Measurements from ENCODE around the gene EFR3B.

Gene EFR3B

GRCh38 chr2:25188405-25188804 is 146.5 kb downstream of the EFR3B start:
- H3F3A ChIP-seq (ENCODE audit: control insufficient read depth, insufficient read depth) = no peaks in the 10 kb centered on the region

GRCh38 chr2:25190536-25190935 is 148.7 kb downstream of the EFR3B start:
- H3K4me1 ChIP-seq (ENCODE audit: control insufficient read depth, low read length) = peaks cover 13% of the 10 kb centered on the region
- H3K9me2 ChIP-seq (replicated peaks; ENCODE audit: control insufficient read depth, low read length) = no peaks in the 10 kb centered on the region
- H3F3A ChIP-seq (ENCODE audit: control insufficient read depth, insufficient read depth) = no peaks in the 10 kb centered on the region
- H3K27me3 ChIP-seq (ENCODE audit: control insufficient read depth, low read length) = peaks cover 6% of the 10 kb centered on the region
- H3K36me3 ChIP-seq (ENCODE audit: control insufficient read depth, low read length) = no peaks in the 10 kb centered on the region
- H4K20me1 ChIP-seq (ENCODE audit: control insufficient read depth, insufficient read depth, low read depth, low read length) = no peaks in the 10 kb centered on the region
- no peak overlapping the region for H3K4me3 ChIP-seq (ENCODE audit: low read length)
- TF ChIP-seq CTCF (IDR thresholded peaks at IDR 0.05; ENCODE audit: low read depth, low read length, poor library complexity, severe bottlenecking) (no peak), EZH2phosphoT487 (IDR thresholded peaks at IDR 0.05; ENCODE audit: borderline replicate concordance, low read length) (no peak)
- H3K79me2 ChIP-seq (ENCODE audit: control insufficient read depth, low read length) = no peaks in the 10 kb centered on the region
- no peak overlapping the region for H3K4me2 ChIP-seq (ENCODE audit: low read length)
- no peaks in the 10 kb centered on the region for H3K9me3 ChIP-seq (ENCODE audit: control insufficient read depth, insufficient read depth, low read length)
- H3K27ac ChIP-seq (ENCODE audit: low read depth, low read length) = no peak overlapping the region

More at GRCh38 chr2:25188405-25188804, 146.5 kb downstream of the EFR3B start:
- H3K4me1 ChIP-seq (ENCODE audit: control insufficient read depth, low read length) = peaks cover 13% of the 10 kb centered on the region
- H3K9me3 ChIP-seq (ENCODE audit: control insufficient read depth, insufficient read depth, low read length) = no peaks in the 10 kb centered on the region
- TF ChIP-seq EZH2phosphoT487 (IDR thresholded peaks at IDR 0.05; ENCODE audit: borderline replicate concordance, low read length) (no peak), CTCF (IDR thresholded peaks at IDR 0.05; ENCODE audit: low read depth, low read length, poor library complexity, severe bottlenecking) (no peak)
- no peaks in the 10 kb centered on the region for H3K9me2 ChIP-seq (replicated peaks; ENCODE audit: control insufficient read depth, low read length)
- no peaks in the 10 kb centered on the region for H4K20me1 ChIP-seq (ENCODE audit: control insufficient read depth, insufficient read depth, low read depth, low read length)
- no peaks in the 10 kb centered on the region for H3K36me3 ChIP-seq (ENCODE audit: control insufficient read depth, low read length)
- H3K4me3 ChIP-seq (ENCODE audit: low read length) = no peak overlapping the region
- peaks cover 10% of the 10 kb centered on the region for H3K27me3 ChIP-seq (ENCODE audit: control insufficient read depth, low read length)
- no peak overlapping the region for H3K4me2 ChIP-seq (ENCODE audit: low read length)
- no peak overlapping the region for H3K27ac ChIP-seq (ENCODE audit: low read depth, low read length)
- H3K79me2 ChIP-seq (ENCODE audit: control insufficient read depth, low read length) = no peaks in the 10 kb centered on the region

GRCh38 chr2:25194576-25195122 is 152.8 kb downstream of the EFR3B start:
- Histone ChIP-seq H3K36me3 (ENCODE audit: control insufficient read depth, low read length) (no peaks in the 10 kb centered on the region), H3K4me2 (ENCODE audit: low read length) (no peak overlapping the region), H3K9me2 (replicated peaks; ENCODE audit: control insufficient read depth, low read length) (no peaks in the 10 kb centered on the region), H4K20me1 (ENCODE audit: control insufficient read depth, insufficient read depth, low read depth, low read length) (no peaks in the 10 kb centered on the region), H3K4me3 (ENCODE audit: low read length) (no peak overlapping the region), H3K9me3 (ENCODE audit: control insufficient read depth, insufficient read depth, low read length) (no peaks in the 10 kb centered on the region), H3F3A (ENCODE audit: control insufficient read depth, insufficient read depth) (no peaks in the 10 kb centered on the region), H3K27ac (ENCODE audit: low read depth, low read length) (no peak overlapping the region), H3K4me1 (ENCODE audit: control insufficient read depth, low read length) (peaks cover 27% of the 10 kb centered on the region), H3K79me2 (ENCODE audit: control insufficient read depth, low read length) (no peaks in the 10 kb centered on the region), H3K27me3 (ENCODE audit: control insufficient read depth, low read length) (peaks cover 18% of the 10 kb centered on the region)
- TF ChIP-seq CTCF (IDR thresholded peaks at IDR 0.05; ENCODE audit: low read depth, low read length, poor library complexity, severe bottlenecking) = no peak
- TF ChIP-seq EZH2phosphoT487 (IDR thresholded peaks at IDR 0.05; ENCODE audit: borderline replicate concordance, low read length) = no peak
